Transverse colon (tissue), 3 donors: Measurements from ENCODE around the gene SSX2IP.

Source experiments
- CTCF ChIP-seq, 5 experiments: fragments of 200-600 bp in 3 of 5; fragments of 450-650 bp in 2 of 5; sonication (generic) in 3 of 5; IDR thresholded peaks; 1 replicate in 2 of 5; 2 replicates in 3 of 5; pipeline ENCODE4 v1.5.1; 2016 to 2017; ENCODE audit warnings: antibody characterized with exemption in 5 of 5, inconsistent platforms in 3 of 5, mild to moderate bottlenecking in 2 of 5, moderate library complexity in 1 of 5
- EP300 ChIP-seq: sonication (generic); formaldehyde crosslinking; IDR thresholded peaks from one replicate; pipeline ENCODE4 v1.6.1; 2017; ENCODE audit warnings: antibody characterized with exemption, low read depth
- POLR2A ChIP-seq: fragments of 450-650 bp; IDR thresholded peaks from one replicate; pipeline ENCODE4 v1.6.1; 2016; ENCODE audit warnings: antibody characterized with exemption, mild to moderate bottlenecking, moderate library complexity

GRCh38 chr1:84672080-84672854 lies 18.0 kb downstream of the SSX2IP start:
- TF ChIP-seq CTCF (IDR thresholded peaks at IDR 0.05) (no peak), POLR2A (no peak), EP300 (no peak)
